Testis (tissue), 2 donors: Measurements from ENCODE around the gene PSORS1C1.

ENCODE experiments used
- CTCF ChIP-seq, 3 experiments: fragments of 450-650 bp in 2 of 3; fragments of 200-600 bp in 1 of 3; sonication (generic) in 1 of 3; IDR thresholded peaks; one replicate each; pipeline ENCODE4 v1.5.1; 2016 to 2019; ENCODE audit warnings: antibody characterized with exemption in 3 of 3, mild to moderate bottlenecking in 2 of 3, moderate library complexity in 1 of 3
- POLR2A ChIP-seq: fragments of 450-650 bp; IDR thresholded peaks from one replicate; pipeline ENCODE4 v1.6.1; 2017; ENCODE audit warnings: antibody characterized with exemption, mild to moderate bottlenecking, moderate library complexity

DNA sequence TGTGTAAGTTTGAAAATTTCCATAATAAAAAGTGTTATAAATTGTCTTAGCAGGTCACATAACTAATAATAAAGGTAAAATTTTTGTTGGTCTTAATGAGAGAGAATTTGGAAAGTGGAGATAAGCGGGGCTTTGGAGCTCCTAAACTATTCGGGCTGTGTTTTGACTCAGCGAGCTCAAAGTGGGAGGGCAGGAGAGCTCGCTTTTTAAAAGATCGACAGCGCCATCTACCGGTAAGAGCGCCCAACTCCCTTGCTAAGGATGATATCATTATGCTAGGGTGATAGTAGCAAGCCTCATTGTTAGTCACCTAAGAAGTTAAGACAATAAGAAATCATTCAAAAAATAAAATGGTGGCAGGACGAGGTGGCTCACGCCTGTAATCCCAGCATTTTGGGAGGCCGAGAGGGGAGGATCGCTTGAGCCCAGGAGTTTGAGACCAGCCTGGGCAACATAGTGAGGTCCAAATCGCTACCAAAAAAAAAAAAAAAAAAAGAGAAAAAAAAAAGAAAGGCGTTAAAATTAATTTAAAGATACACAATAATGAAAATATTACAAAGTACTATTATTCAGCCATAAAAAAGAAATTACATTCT lies 27.0 kb upstream of the PSORS1C1 start:
- peak; percentile 52 to 92 (median 88) for TF ChIP-seq CTCF (IDR thresholded peaks at IDR 0.05)
- TF ChIP-seq POLR2A, result no peak
